ENCODE results near the gene ID3. TPM values are rescaled to one million over a fixed set of nuclear protein-coding genes. Genes with fewer than 3 reads are reported as not detected.
"Not testable (repeated sequence)": the region's sequence is repeated elsewhere in the genome, so short reads cannot be mapped to it uniquely, and the experiment has no call there.

Gene ID3
- total RNA-seq, 1 experiment from 2014 or later: 543 TPM

GRCh38 chr1:23589585-23589986, 30.3 kb upstream of the ID3 start:
- DNase-seq (ENCODE audit: low spot score): no peak

GRCh38 chr1:23588749-23589548, 29.6 kb upstream of the ID3 start:
- no peak for DNase-seq (ENCODE audit: low spot score)

- peak; percentile 69 for DNase-seq (ENCODE audit: low spot score)
Measured at GRCh38 chr1:23585321-23586022, 26.2 kb upstream of the ID3 start.

- not testable (repeated sequence) for DNase-seq (ENCODE audit: low spot score)
Measured at GRCh38 chr1:23583727-23584126, 24.4 kb upstream of the ID3 start.

DNA sequence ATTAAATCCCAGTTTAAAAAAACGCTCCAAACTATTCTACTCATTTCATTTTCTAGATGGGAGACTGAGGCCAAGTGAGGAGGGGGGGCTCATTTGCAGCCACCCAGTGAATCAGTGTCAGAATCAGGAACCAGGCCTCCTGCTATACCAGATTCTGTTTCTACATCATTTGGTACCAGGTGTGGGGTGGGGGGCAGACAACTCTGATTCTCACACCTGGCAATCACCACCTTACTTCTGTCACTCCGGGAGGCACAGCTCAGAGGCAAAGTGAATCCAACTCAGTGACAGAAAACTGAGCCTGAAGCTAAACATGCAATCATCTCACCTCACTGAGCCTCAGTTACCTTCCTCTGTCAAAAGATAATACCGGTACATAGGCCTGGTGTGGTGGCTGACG, 23.5 kb upstream of the ID3 start:
- DNase-seq (ENCODE audit: low spot score): no peak

DNA sequence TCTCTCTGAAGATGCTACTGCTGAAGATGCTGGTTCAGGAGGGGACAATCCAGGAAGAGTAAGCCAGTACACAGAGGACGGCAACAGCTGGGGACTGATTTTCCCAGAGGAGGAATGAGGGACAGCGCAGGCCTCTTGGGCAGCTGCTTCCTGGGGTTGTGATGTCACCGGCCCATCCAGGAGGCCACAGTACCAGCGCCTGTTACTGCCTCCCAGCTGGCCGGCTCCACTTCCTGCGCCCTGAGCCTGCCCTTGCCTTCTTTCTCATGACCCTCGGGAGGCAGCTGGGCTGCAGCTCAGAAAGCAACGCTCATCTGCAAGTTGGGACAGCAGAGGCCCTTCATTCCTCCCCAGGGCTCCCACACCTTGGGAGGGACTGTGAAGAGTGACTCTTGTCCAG, 21.9 kb upstream of the ID3 start:
- DNase-seq (ENCODE audit: low spot score): no peak

- no peak for DNase-seq (ENCODE audit: low spot score)
Measured at GRCh38 chr1:23578997-23579363, 19.7 kb upstream of the ID3 start.

GRCh38 chr1:23578311-23578996, 19.2 kb upstream of the ID3 start:
- DNase-seq (ENCODE audit: low spot score): no peak

GRCh38 chr1:23577056-23578004, 18.0 kb upstream of the ID3 start:
- DNase-seq (ENCODE audit: low spot score): peak; percentile 51

DNA sequence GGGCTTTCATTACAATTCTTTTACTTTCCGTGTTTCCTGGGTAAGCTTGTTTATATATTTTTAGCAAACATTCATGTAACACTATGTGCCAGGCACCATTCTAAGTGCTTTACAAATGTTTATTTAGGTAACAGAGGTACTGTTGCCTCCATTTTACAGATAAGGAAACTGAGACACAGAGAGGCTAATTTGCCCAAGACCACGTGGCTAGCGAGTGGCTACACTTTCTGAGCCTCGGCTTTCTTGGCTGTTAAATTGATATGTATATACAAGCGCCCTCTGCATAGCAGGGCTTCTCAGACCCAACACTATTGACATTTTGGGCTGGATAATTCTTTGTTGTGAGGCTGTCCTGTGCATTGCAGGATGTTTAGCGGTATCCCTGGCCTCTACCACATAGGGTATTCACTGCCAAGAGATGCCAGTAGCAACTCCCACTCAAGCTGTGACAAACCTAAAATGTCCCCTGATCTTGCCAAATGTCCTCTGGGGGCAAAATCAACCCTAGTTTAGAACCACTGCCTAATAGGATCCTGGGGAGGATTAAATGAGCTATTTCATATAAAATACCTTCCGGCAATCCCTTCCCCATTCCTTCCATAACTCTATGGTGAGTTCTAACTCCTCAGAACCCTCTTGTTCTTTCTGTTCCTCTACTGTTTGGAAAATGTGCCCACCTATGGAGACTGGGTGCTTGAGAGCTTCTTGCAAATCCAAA, 17.2 kb upstream of the ID3 start:
- no peak for DNase-seq (ENCODE audit: low spot score)

- no peak for DNase-seq (ENCODE audit: low spot score)
Measured at GRCh38 chr1:23575226-23575810, 16.0 kb upstream of the ID3 start.

GRCh38 chr1:23574265-23574754, 15.0 kb upstream of the ID3 start:
- no peak for DNase-seq (ENCODE audit: low spot score)

DNA sequence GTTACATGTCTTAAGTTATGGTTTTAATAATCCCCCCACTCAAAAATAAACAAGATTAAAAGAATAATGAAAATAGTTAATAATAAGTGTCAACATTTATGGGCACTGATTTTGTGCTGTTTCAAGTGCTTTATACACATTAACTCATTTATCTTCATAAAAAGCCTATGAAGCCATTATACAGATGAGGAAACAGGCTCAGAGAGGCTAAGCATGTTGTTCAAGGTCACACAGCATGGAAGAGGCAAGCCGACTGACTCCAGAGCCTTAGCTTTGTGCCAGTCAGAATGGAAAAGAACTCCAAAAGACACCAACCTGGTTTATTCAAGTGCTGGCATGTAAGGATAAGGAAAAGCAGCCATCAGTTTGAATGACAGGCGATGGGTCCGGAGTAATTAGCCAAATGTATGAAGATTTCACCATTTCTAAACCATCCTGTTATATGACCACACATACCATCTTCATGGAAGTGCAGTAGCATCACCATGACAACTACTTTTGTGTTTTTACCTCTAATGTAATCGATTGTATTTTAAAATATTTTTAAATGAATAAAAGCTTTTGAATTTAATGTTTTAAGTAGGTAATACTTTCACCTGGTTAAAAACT, 14.4 kb upstream of the ID3 start:
- no peak for DNase-seq (ENCODE audit: low spot score)

DNA sequence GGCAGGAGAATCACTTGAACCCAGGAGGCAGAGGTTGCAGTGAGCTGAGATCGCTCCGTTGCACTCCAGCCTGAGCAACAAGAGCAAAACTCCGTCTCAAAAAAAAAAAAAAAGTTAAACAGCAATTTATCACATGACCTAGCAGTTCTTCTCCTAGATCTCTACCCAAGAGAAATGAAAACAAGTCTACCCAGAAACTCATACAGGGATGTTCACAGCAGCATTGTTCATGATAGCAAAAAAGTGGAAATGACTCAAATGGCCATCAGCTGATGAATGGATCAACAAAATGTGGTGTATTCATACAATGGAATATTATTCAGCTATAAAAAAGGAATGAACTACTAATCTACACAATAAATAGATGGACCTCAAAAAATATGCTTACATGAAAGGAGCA, 12.2 kb upstream of the ID3 start:
- no peak for DNase-seq (ENCODE audit: low spot score)

DNA sequence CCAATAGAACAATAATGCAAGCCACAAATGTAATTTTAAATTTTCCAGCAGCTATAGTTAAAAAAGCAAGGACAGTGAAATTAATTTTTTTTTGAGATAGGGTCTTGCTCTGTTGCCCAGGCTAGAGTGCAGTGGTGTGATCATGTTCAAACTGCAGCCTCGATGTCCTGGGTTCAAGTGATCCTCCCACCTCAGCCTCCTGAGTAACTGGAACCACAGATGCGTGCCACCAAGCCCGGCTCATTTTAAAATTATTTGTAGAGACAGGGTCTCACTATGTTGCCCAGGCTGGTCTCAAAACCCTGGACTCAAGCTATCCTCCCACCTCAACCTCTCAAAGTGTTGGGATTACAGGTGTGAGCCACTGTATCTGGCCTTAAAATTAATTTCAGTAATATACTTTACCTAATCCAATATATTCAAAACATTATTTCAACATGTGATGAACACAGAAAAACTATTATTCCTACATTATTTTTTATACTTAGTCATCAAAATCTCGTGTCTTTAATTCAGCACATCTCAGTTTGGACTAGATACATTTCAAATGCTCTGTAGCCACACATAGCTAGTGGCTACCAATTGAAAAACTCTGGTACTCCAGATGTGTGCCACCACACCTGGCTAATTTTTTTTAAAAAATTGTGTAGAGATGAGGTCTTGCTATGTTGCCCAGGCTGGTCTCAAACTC, 10.8 kb upstream of the ID3 start:
- DNase-seq (ENCODE audit: low spot score): no peak

GRCh38 chr1:23568608-23569383, 9.5 kb upstream of the ID3 start:
- no peak for DNase-seq (ENCODE audit: low spot score)

- DNase-seq (ENCODE audit: low spot score): no peak
Measured at GRCh38 chr1:23567996-23568607, 8.8 kb upstream of the ID3 start.

- no peak for DNase-seq (ENCODE audit: low spot score)
Measured at GRCh38 chr1:23567629-23567995, 8.3 kb upstream of the ID3 start.

Measured in H4 (cell line).